GM12878 (cell line): Measurements from ENCODE around the gene ZBTB7B. TPM values are rescaled to one million over a fixed set of nuclear protein-coding genes. Genes with fewer than 3 reads are reported as not detected.

Experiments used
- ATAC-seq: fragments of 200-7000 bp; cut with Tn5 transposase; 3 replicates; pipeline ENCODE4 v1.9.1; 2020; ENCODE audit warnings: mild to moderate bottlenecking, moderate library complexity
- BruUV-seq: library from RNA; stranded (reverse); fragments of 400-500 nt; replicated peaks from 2 replicates; lab custom pipeline; 2021; lab: Mats Ljungman, UMichigan
- CTCF ChIA-PET: fragments of 300-600 bp; sonication (Branson Sonifier 250); formaldehyde crosslinking; extraction: SDS; loops from one replicate; lab custom pipeline; 2021; ENCODE audit warnings: inconsistent platforms; lab: Yijun Ruan, JAX
- POLR2A ChIA-PET: fragments of 350-600 bp; formaldehyde crosslinking; extraction: SDS; loops from one replicate; lab custom pipeline; 2021; ENCODE audit warnings: inconsistent platforms; lab: Charles Lee
- RAD21 ChIA-PET: fragments of 300-600 bp; sonication (Branson Sonifier 250); formaldehyde crosslinking; loops from one replicate; lab custom pipeline; 2023; ENCODE audit warnings: antibody characterized with exemption; ENCODE audit not compliant: unreplicated experiment; lab: Charles Lee
- SMC1A ChIA-PET: fragments of 300-600 bp; sonication (Branson Sonifier 250); formaldehyde crosslinking; loops from one replicate; lab custom pipeline; 2023; ENCODE audit not compliant: unreplicated experiment, uncharacterized antibody; lab: Charles Lee
- DNase-seq: peaks from one replicate; pipeline ENCODE4 v3.0.0-alpha.2; 2011; ENCODE audit warnings: low read depth, low spot score
- FAIRE-seq: peaks from 3 replicates; lab custom pipeline; 2011; peaks lifted over from hg19 to GRCh38; lab: Jason Lieb, UNC
- H2AFZ ChIP-seq: 2 replicates; pipeline ENCODE4 v1.6.0; 2011; ENCODE audit warnings: low read depth, low read length, control low read depth; ENCODE audit not compliant: control insufficient read depth
- H3K27ac ChIP-seq: 2 replicates; pipeline ENCODE4 v1.5.1; 2011; ENCODE audit warnings: control low read depth; ENCODE audit not compliant: control insufficient read depth, insufficient read depth
- H3K27me3 ChIP-seq, 2 experiments: replicated peaks in 1 of 2; 2 replicates each; pipeline versions ENCODE4 v1.6.0 to v1.6.1; 2011; ENCODE audit warnings: low read length in 1 of 2; ENCODE audit not compliant: control insufficient read depth in 2 of 2, insufficient read depth in 2 of 2
- H3K36me3 ChIP-seq, 2 experiments: 2 replicates each; pipeline ENCODE4 v1.5.1; 2011; ENCODE audit warnings: low read length in 1 of 2; ENCODE audit not compliant: control insufficient read depth in 2 of 2, insufficient read depth in 2 of 2
- H3K4me1 ChIP-seq: 2 replicates; pipeline ENCODE4 v1.6.1; 2011; ENCODE audit warnings: mild to moderate bottlenecking, low read length, moderate library complexity, mixed read lengths; ENCODE audit not compliant: control insufficient read depth, insufficient read depth
- H3K4me2 ChIP-seq: 2 replicates; pipeline ENCODE4 v1.6.0; 2011; ENCODE audit warnings: control low read depth; ENCODE audit not compliant: control insufficient read depth, insufficient read depth
- H3K4me3 ChIP-seq: fragments of 200-600 bp; sonication (generic); 2 replicates; pipeline ENCODE4 v1.5.1; 2016
- H3K79me2 ChIP-seq: 2 replicates; pipeline ENCODE4 v1.6.0; 2011; ENCODE audit warnings: low read length; ENCODE audit not compliant: control insufficient read depth, insufficient read depth
- H3K9ac ChIP-seq: 2 replicates; pipeline ENCODE4 v1.8.0; 2011; ENCODE audit warnings: low read length, control low read depth, mixed read lengths; ENCODE audit not compliant: control insufficient read depth, insufficient read depth
- H3K9me3 ChIP-seq: replicated peaks from 3 replicates; pipeline ENCODE4 v1.5.1; 2011; ENCODE audit warnings: mild to moderate bottlenecking, low read length; ENCODE audit not compliant: control insufficient read depth, insufficient read depth
- H4K20me1 ChIP-seq: 2 replicates; pipeline ENCODE4 v1.6.0; 2011; ENCODE audit not compliant: control insufficient read depth, insufficient read depth
- RAD51 ChIP-seq: fragments of 450-650 bp; IDR thresholded peaks from 2 replicates; pipeline ENCODE4 v1.6.1; 2016; ENCODE audit warnings: moderate library complexity, mild to moderate bottlenecking, inconsistent platforms
- ZNF622 ChIP-seq: fragments of 450-650 bp; IDR thresholded peaks from 2 replicates; pipeline ENCODE4 v1.6.1; 2017; ENCODE audit warnings: mild to moderate bottlenecking, inconsistent platforms
- WGBS: methylation state at CpG from one replicate; pipeline ENCODE4 v1.1.6; 2016; ENCODE audit warnings: low lambda C conversion rate; ENCODE audit not compliant: insufficient replicate concordance, insufficient coverage; ENCODE audit errors: missing lambda C conversion rate; 5-methylcytosine and 5-hydroxymethylcytosine counted together
- in situ Hi-C: fragments of 300-500 bp; cut with MboI; formaldehyde crosslinking; loops from 9 replicates; pipeline ENCODE4 v1.14.3; 2018; ENCODE audit warnings: mixed read lengths
- intact Hi-C: fragments of 100-400 bp; cut with micrococcal nuclease; formaldehyde crosslinking; loops from one replicate; pipeline ENCODE4 v1.14.2; 2022; ENCODE audit not compliant: unreplicated experiment
- polyA plus RNA-seq, 11 experiments: library from polyadenylated mRNA; depleted of rRNA in 4 of 11; unstranded in 6 of 11; stranded (reverse) in 5 of 11; fragments of >200 nt; fragmentation: Nextera tagmentation in 4 of 11; fragmentation: Illumina TruSeq in 1 of 11; extraction: Ambion mirVana in 4 of 11; extraction: Trizol in 1 of 11; gene quantifications; 1 replicate in 1 of 11; 2 replicates in 10 of 11; pipeline versions ENCODE4 v1.2.1 to v1.2.3, GENCODE V29; 2011 to 2016; ENCODE audit warnings: inconsistent platforms in 2 of 11, missing spikeins in 2 of 11, low read depth in 1 of 11
- total RNA-seq, 4 experiments: library from RNA; depleted of rRNA in 3 of 4; stranded (reverse); fragments of >200 nt in 3 of 4; fragmentation: Illumina TruSeq in 1 of 4; extraction: Trizol in 1 of 4; gene quantifications; 2 replicates each; pipeline versions ENCODE4 v1.2.1 to v1.2.3, GENCODE V29; 2013 to 2021
- TF ChIP-seq, protein P1 (sequence below): IDR thresholded peaks from 2 replicates; pipeline ENCODE4 v1.6.1; 2012; ENCODE audit warnings: low read depth, low read length, improper control_type of control experiment
- TF ChIP-seq, protein P2 (sequence below): fragments of 450-650 bp; IDR thresholded peaks from 2 replicates; pipeline ENCODE4 v1.6.1; 2016; ENCODE audit warnings: mild to moderate bottlenecking
- TF ChIP-seq, protein P3 (sequence below): IDR thresholded peaks from 2 replicates; pipeline ENCODE4 v1.6.1; 2011; ENCODE audit warnings: mild to moderate bottlenecking, low read depth, low read length, moderate library complexity; ENCODE audit not compliant: insufficient replicate concordance

ZBTB7B gene
- total and polyA plus RNA-seq, 10 of the 15 experiments (the other 5 are each of a cell fraction or from before 2014, with no cell fraction given), result 0.11 to 44.9 (median 11.3) TPM

- Histone ChIP-seq H3K27ac (no peak overlapping the region), H3K9ac (no peak overlapping the region), H3K79me2 (peaks cover 16% of the 10 kb centered on the region), H3K36me3 (peaks cover 0 to 22% of the 10 kb centered on the region in 2 experiments; a peak in 3 of 4 replicates), H2AFZ (no peak overlapping the region), H3K9me3 (no peaks in the 10 kb centered on the region), H4K20me1 (no peaks in the 10 kb centered on the region), H3K4me1 (peaks cover 41% of the 10 kb centered on the region), H3K4me3 (no peak overlapping the region), H3K4me2 (no peak overlapping the region), H3K27me3 (no peaks in the 10 kb centered on the region)
- TF ChIP-seq, protein P1, sequence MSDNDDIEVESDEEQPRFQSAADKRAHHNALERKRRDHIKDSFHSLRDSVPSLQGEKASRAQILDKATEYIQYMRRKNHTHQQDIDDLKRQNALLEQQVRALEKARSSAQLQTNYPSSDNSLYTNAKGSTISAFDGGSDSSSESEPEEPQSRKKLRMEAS, result no peak
- TF ChIP-seq, protein P2, sequence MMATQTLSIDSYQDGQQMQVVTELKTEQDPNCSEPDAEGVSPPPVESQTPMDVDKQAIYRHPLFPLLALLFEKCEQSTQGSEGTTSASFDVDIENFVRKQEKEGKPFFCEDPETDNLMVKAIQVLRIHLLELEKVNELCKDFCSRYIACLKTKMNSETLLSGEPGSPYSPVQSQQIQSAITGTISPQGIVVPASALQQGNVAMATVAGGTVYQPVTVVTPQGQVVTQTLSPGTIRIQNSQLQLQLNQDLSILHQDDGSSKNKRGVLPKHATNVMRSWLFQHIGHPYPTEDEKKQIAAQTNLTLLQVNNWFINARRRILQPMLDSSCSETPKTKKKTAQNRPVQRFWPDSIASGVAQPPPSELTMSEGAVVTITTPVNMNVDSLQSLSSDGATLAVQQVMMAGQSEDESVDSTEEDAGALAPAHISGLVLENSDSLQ, result peak; percentile 58
- TF ChIP-seq ZNF622, result no peak
- no peak for TF ChIP-seq RAD51
- TF ChIP-seq, protein P3, sequence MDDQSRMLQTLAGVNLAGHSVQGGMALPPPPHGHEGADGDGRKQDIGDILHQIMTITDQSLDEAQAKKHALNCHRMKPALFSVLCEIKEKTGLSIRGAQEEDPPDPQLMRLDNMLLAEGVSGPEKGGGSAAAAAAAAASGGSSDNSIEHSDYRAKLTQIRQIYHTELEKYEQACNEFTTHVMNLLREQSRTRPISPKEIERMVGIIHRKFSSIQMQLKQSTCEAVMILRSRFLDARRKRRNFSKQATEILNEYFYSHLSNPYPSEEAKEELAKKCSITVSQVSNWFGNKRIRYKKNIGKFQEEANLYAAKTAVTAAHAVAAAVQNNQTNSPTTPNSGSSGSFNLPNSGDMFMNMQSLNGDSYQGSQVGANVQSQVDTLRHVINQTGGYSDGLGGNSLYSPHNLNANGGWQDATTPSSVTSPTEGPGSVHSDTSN, result peak; percentile 40
- ChIA-PET SMC1A (interaction anchor here (1.2 kb wide), 1 partner anchor 8 kb away, joined by 3 read pairs; no protein-coding TSS in a partner anchor), CTCF (interaction anchor here (1.1 to 1.2 kb wide), 2 partner anchors 33 to 50 kb away, joined by 3 to 6 read pairs; no protein-coding TSS in a partner anchor), POLR2A (interaction anchor here (0.7 to 1.4 kb wide), 3 partner anchors 13 to 49 kb away, joined by 3 read pairs; no protein-coding TSS in a partner anchor), RAD21 (interaction anchor here (1.1 kb wide), 1 partner anchor 13 kb away, joined by 5 read pairs; no protein-coding TSS in a partner anchor)
- ATAC-seq (no peak), FAIRE-seq (no peak), DNase-seq (no peak)
- BruUV-seq, result no TSS peak
- WGBS, result 97% methylated on average over 5 of the region's 9 CpGs
- in situ Hi-C loops, result no loop called here
- intact Hi-C loops, result no loop called here
Measured at GRCh38 chr1:155012026-155012546, 9.5 kb downstream of the ZBTB7B start.
